WI38 (cell line): ENCODE data around the gene VPS11.

Experiments
- H3K4me3 ChIP-seq: 2 replicates; pipeline ENCODE4 v1.5.1; 2011; ENCODE audit warnings: low read depth, mild to moderate bottlenecking, control low read depth, low read length
- TF ChIP-seq, protein P1 (sequence below): IDR thresholded peaks from 2 replicates; pipeline ENCODE4 v1.5.1; 2012; ENCODE audit warnings: low read depth, mild to moderate bottlenecking, control low read depth, low read length

VPS11 gene

DNA sequence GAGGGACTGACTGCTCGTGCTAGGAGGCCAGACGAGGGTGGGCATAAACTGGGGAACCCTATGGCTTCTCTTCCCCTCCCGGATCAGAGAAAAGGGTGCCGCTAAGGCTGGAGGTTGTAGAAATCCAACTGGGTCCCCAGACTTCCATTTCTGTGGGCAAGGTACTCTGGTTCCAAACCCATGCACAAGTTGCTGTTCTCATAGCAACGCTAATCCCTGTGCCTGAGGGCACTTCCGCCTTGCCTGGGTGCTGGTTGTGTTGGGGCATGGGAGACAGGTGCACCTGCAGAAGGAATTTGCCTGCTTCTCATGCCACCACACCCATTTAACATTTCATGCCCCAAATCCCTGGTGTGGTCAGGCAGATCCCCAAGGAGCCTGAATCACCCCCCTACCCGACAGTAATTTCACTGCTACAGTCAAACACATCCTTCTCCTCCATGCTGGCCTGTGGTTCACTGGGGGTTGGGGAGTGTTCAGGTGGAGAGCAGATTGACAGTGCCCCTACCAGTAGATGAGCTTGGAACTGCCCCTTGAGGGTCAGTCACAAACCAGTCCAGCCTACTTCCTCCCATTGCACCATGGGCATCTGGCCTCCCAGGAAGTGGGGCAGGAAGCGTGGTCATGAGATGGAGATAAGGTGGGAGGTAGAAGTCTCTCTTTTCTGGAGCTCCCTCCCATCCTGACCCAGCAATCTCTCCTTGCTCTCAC is 40.7 kb downstream of the VPS11 start:
- TF ChIP-seq, protein P1, sequence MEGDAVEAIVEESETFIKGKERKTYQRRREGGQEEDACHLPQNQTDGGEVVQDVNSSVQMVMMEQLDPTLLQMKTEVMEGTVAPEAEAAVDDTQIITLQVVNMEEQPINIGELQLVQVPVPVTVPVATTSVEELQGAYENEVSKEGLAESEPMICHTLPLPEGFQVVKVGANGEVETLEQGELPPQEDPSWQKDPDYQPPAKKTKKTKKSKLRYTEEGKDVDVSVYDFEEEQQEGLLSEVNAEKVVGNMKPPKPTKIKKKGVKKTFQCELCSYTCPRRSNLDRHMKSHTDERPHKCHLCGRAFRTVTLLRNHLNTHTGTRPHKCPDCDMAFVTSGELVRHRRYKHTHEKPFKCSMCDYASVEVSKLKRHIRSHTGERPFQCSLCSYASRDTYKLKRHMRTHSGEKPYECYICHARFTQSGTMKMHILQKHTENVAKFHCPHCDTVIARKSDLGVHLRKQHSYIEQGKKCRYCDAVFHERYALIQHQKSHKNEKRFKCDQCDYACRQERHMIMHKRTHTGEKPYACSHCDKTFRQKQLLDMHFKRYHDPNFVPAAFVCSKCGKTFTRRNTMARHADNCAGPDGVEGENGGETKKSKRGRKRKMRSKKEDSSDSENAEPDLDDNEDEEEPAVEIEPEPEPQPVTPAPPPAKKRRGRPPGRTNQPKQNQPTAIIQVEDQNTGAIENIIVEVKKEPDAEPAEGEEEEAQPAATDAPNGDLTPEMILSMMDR: no peak
- peak overlapping the region; percentile 76 for H3K4me3 ChIP-seq

GRCh38 chr11:119108857-119109221 is 41.2 kb downstream of the VPS11 start:
- TF ChIP-seq, protein P1: no peak
- peak overlapping the region; percentile 76 for H3K4me3 ChIP-seq

DNA sequence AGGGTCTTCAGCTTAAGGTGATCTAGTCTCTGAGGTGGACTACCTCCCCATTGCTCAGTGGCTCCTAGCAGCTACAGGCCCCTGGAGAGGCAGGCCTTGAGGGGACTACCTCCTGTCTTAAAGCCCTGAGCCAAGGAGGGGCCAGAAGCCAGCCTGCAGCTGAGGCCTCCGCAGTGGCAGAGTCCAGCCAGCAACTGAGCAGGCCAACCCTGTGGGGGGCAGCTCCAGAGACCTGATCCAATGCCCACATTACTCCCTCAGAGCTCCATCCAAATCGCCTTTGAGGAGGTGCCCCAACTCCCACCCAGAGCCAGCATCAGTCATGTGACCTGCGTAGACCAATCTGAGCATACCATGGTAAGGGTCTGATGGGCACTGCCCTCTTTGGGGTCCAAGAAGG is 42.2 kb downstream of the VPS11 start:
- TF ChIP-seq, protein P1: no peak
- no peak overlapping the region for H3K4me3 ChIP-seq

DNA sequence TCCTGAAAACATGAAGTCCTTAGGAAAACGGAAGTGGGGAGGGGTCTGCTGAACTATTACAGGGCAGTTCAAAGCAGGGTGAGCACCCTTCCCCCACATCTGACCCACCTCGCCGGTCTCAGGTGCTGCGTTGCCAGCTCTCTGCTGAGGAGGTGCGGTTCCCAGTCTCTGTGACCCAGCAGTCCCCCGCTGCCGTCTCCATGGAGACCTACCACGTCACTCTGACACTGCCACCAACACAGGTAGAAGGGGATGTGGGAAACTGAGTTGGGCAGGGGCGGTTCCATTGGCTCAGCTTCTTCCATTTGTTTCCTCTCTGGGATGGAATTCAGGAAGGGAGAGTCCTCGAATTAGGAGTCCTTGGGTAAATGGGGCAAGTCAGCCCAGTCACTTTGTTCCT is 42.8 kb downstream of the VPS11 start:
- TF ChIP-seq, protein P1: no peak
- H3K4me3 ChIP-seq: no peak overlapping the region

- H3K4me3 ChIP-seq: no peak overlapping the region
- TF ChIP-seq, protein P1: no peak
Measured at GRCh38 chr11:119111361-119111925, 43.8 kb downstream of the VPS11 start.

DNA sequence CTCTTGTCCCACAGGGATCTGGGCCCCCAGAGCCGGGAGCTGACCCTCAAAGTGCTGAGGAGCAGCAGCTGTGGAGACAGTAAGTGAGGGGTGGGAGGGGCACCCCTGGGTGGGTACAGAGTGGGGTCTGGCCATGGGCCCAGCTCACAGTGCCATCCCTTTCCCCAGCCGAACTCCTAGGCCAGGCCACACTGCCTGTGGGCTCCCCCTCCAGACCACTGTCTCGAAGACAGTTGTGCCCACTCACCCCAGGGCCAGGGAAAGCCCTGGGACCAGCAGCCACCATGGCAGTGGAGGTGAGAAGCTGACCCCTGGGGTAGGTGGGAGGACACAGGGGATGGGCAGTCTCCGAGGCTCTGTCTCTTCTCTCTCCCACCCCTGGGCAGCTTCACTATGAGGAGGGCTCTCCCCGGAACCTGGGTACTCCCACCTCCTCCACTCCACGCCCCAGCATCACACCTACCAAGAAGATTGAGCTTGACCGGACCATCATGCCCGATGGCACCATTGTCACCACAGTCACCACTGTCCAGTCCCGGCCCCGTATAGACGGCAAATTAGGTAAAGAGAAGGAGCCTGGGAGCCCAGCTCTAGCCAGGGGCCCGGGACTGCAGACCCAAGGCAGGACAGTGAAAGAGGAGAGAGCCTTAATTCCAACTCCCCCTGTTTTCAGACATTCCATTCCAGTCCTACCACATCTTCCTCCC is 44.8 kb downstream of the VPS11 start:
- no peak overlapping the region for H3K4me3 ChIP-seq
- TF ChIP-seq, protein P1: no peak

GRCh38 chr11:119113716-119114115 is 46.1 kb downstream of the VPS11 start:
- H3K4me3 ChIP-seq: no peak overlapping the region
- TF ChIP-seq, protein P1: no peak
